IMR-90 (cell line): Measurements from ENCODE around the gene RPTOR. TPM values are rescaled to one million over a fixed set of nuclear protein-coding genes. Genes with fewer than 3 reads are reported as not detected.

ENCODE experiments used
- ATAC-seq: fragments of 200-7000 bp; cut with Tn5 transposase; 2 replicates; pipeline ENCODE4 v1.9.1; 2020; ENCODE audit warnings: low read depth, mild to moderate bottlenecking, moderate library complexity
- BruUV-seq: library from RNA; stranded (reverse); fragments of 400-500 nt; replicated peaks from 2 replicates; lab custom pipeline; 2021; lab: Mats Ljungman, UMichigan
- CTCF ChIA-PET: fragments of 300-600 bp; formaldehyde crosslinking; extraction: SDS; loops from one replicate; lab custom pipeline; 2021; ENCODE audit warnings: antibody characterized with exemption; lab: Yijun Ruan, JAX
- POLR2A ChIA-PET: fragments of 300-600 bp; sonication (Branson Sonifier 250); formaldehyde crosslinking; loops from one replicate; lab custom pipeline; 2022; ENCODE audit warnings: antibody characterized with exemption; ENCODE audit not compliant: unreplicated experiment; lab: Charles Lee
- DNase-seq: peaks from one replicate; pipeline ENCODE4 v3.0.0; 2013
- H2AFZ ChIP-seq: replicated peaks from 2 replicates; pipeline ENCODE3; 2013; ENCODE audit warnings: low read length, mild to moderate bottlenecking; ENCODE audit not compliant: poor library complexity
- H2AK5ac ChIP-seq: 2 replicates; pipeline ENCODE4 v1.6.1; 2013; ENCODE audit warnings: low read depth, low read length, inconsistent platforms
- H2AK9ac ChIP-seq: replicated peaks from 2 replicates; pipeline ENCODE3; 2013; ENCODE audit warnings: mild to moderate bottlenecking, low read depth, low read length, moderate library complexity; ENCODE audit not compliant: poor library complexity
- H2BK120ac ChIP-seq: 2 replicates; pipeline ENCODE4 v1.6.1; 2013; ENCODE audit warnings: low read depth, low read length, inconsistent platforms
- H2BK15ac ChIP-seq: 3 replicates; pipeline ENCODE4 v1.6.1; 2013; ENCODE audit warnings: low read depth, low read length, inconsistent platforms
- H2BK20ac ChIP-seq: 2 replicates; pipeline ENCODE4 v1.6.1; 2013; ENCODE audit warnings: low read depth, mild to moderate bottlenecking, inconsistent platforms, low read length, moderate library complexity
- H2BK5ac ChIP-seq: 2 replicates; pipeline ENCODE4 v1.6.1; 2013; ENCODE audit warnings: mild to moderate bottlenecking, low read depth, low read length, inconsistent platforms; ENCODE audit not compliant: poor library complexity, severe bottlenecking
- H3K14ac ChIP-seq: replicated peaks from 2 replicates; pipeline ENCODE4 v1.6.1; 2013; ENCODE audit warnings: low read depth, low read length, inconsistent platforms
- H3K18ac ChIP-seq: 2 replicates; pipeline ENCODE4 v1.6.1; 2013; ENCODE audit warnings: low read depth, low read length, control low read depth
- H3K23ac ChIP-seq: 2 replicates; pipeline ENCODE4 v1.6.1; 2013; ENCODE audit warnings: low read depth, low read length, inconsistent platforms
- H3K27ac ChIP-seq: 2 replicates; pipeline ENCODE4 v1.5.1; 2013; ENCODE audit warnings: mild to moderate bottlenecking, control low read depth, low read length; ENCODE audit not compliant: insufficient read depth
- H3K27me3 ChIP-seq: 2 replicates; pipeline ENCODE4 v1.6.1; 2013; ENCODE audit warnings: low read length; ENCODE audit not compliant: control insufficient read depth, insufficient read depth
- H3K36me3 ChIP-seq: 2 replicates; pipeline ENCODE4 v1.6.1; 2013; ENCODE audit warnings: low read length, mixed read lengths; ENCODE audit not compliant: control insufficient read depth, insufficient read depth
- H3K4ac ChIP-seq: 2 replicates; pipeline ENCODE4 v1.6.1; 2013; ENCODE audit warnings: low read depth, low read length, inconsistent platforms
- H3K4me1 ChIP-seq: 2 replicates; pipeline ENCODE4 v1.6.1; 2013; ENCODE audit warnings: low read length, mixed read lengths; ENCODE audit not compliant: control insufficient read depth, insufficient read depth
- H3K4me2 ChIP-seq: 2 replicates; pipeline ENCODE4 v1.6.1; 2013; ENCODE audit warnings: low read depth, mild to moderate bottlenecking, control low read depth, low read length, moderate library complexity
- H3K4me3 ChIP-seq: 2 replicates; pipeline ENCODE4 v1.5.1; 2013; ENCODE audit warnings: low read depth, mild to moderate bottlenecking, control low read depth, low read length, moderate library complexity; ENCODE audit not compliant: insufficient read depth
- H3K56ac ChIP-seq: 2 replicates; pipeline ENCODE4 v1.6.1; 2013; ENCODE audit warnings: low read length, inconsistent platforms; ENCODE audit not compliant: insufficient read depth; ENCODE audit errors: extremely low read depth
- H3K79me1 ChIP-seq, 2 experiments: 2 replicates each; pipeline ENCODE4 v1.6.1; 2013; ENCODE audit warnings: low read length in 2 of 2, inconsistent platforms in 1 of 2, low read depth in 1 of 2
- H3K9ac ChIP-seq: 2 replicates; pipeline ENCODE4 v1.6.1; 2013; ENCODE audit warnings: low read depth, low read length, control low read depth
- H3K9me1 ChIP-seq: 2 replicates; pipeline ENCODE4 v1.6.1; 2013; ENCODE audit warnings: low read length, inconsistent platforms; ENCODE audit not compliant: insufficient read depth
- H3K9me3 ChIP-seq: 2 replicates; pipeline ENCODE4 v1.6.1; 2013; ENCODE audit warnings: low read length; ENCODE audit not compliant: control insufficient read depth, insufficient read depth
- H4K20me1 ChIP-seq: 2 replicates; pipeline ENCODE4 v1.6.1; 2013; ENCODE audit warnings: low read length, inconsistent platforms; ENCODE audit not compliant: insufficient read depth
- H4K5ac ChIP-seq: 2 replicates; pipeline ENCODE4 v1.6.1; 2013; ENCODE audit warnings: mild to moderate bottlenecking, low read depth, low read length, control low read depth
- H4K8ac ChIP-seq, 2 experiments: 2 replicates each; pipeline ENCODE4 v1.6.1; 2013; ENCODE audit warnings: low read depth in 2 of 2, low read length in 2 of 2, control low read depth in 1 of 2, inconsistent platforms in 1 of 2
- H4K91ac ChIP-seq: 2 replicates; pipeline ENCODE4 v1.6.1; 2013; ENCODE audit warnings: low read depth, low read length, inconsistent platforms; ENCODE audit not compliant: insufficient read depth
- BHLHE40 ChIP-seq: fragments of 150-350 bp; IDR thresholded peaks from 2 replicates; pipeline ENCODE4 v1.6.1; 2016; ENCODE audit warnings: mild to moderate bottlenecking, low read depth, low read length
- CEBPB ChIP-seq: IDR thresholded peaks from 2 replicates; pipeline ENCODE4 v1.6.1; 2012; ENCODE audit warnings: low read depth, low read length, improper control_type of control experiment
- CHD1 ChIP-seq: IDR thresholded peaks from 2 replicates; pipeline ENCODE4 v1.6.1; 2012; ENCODE audit warnings: low read depth, low read length, improper control_type of control experiment
- ELK1 ChIP-seq: fragments of 150-350 bp; IDR thresholded peaks from 2 replicates; pipeline ENCODE4 v1.6.1; 2016; ENCODE audit warnings: low read depth, mild to moderate bottlenecking, low read length, moderate library complexity, borderline replicate concordance
- FOS ChIP-seq: fragments of 150-350 bp; IDR thresholded peaks from 2 replicates; pipeline ENCODE4 v1.6.1; 2016; ENCODE audit warnings: low read depth, low read length
- MAFK ChIP-seq: IDR thresholded peaks from 2 replicates; pipeline ENCODE4 v1.6.1; 2012; ENCODE audit warnings: low read depth, low read length, improper control_type of control experiment
- MAZ ChIP-seq: IDR thresholded peaks from 2 replicates; pipeline ENCODE4 v1.6.1; 2012; ENCODE audit warnings: low read depth, mild to moderate bottlenecking, low read length, improper control_type of control experiment, moderate library complexity, borderline replicate concordance
- MXI1 ChIP-seq: IDR thresholded peaks from 2 replicates; pipeline ENCODE4 v1.6.1; 2012; ENCODE audit warnings: low read depth, mild to moderate bottlenecking, low read length, moderate library complexity, borderline replicate concordance
- NFE2L2 ChIP-seq: fragments of 150-350 bp; IDR thresholded peaks from 2 replicates; pipeline ENCODE4 v1.6.1; 2016; ENCODE audit warnings: low read depth, mild to moderate bottlenecking, low read length
- POLR2A ChIP-seq: IDR thresholded peaks from 2 replicates; pipeline ENCODE4 v1.6.1; 2012; ENCODE audit warnings: mild to moderate bottlenecking, low read depth, low read length
- RAD21 ChIP-seq: IDR thresholded peaks from 2 replicates; pipeline ENCODE4 v1.6.1; 2012; ENCODE audit warnings: low read length, improper control_type of control experiment
- RCOR1 ChIP-seq: IDR thresholded peaks from 2 replicates; pipeline ENCODE4 v1.6.1; 2012; ENCODE audit warnings: mild to moderate bottlenecking, low read length, improper control_type of control experiment; ENCODE audit not compliant: insufficient replicate concordance
- RFX5 ChIP-seq: IDR thresholded peaks from 2 replicates; pipeline ENCODE4 v1.8.0; 2012; ENCODE audit warnings: low read depth, mild to moderate bottlenecking, low read length, moderate library complexity
- SMC3 ChIP-seq: fragments of 150-350 bp; IDR thresholded peaks from 2 replicates; pipeline ENCODE4 v1.6.1; 2016; ENCODE audit warnings: low read depth, mild to moderate bottlenecking, antibody characterized with exemption, low read length, moderate library complexity
- USF2 ChIP-seq: fragments of 150-350 bp; IDR thresholded peaks from 2 replicates; pipeline ENCODE4 v1.6.1; 2017; ENCODE audit warnings: mild to moderate bottlenecking, antibody characterized with exemption, low read length, low read depth
- WGBS, 2 experiments: methylation state at CpG; one replicate each; pipeline versions ENCODE4 v1.1.5 to v1.1.7; 2013; ENCODE audit warnings: missing lambda C conversion rate in 2 of 2; ENCODE audit not compliant: insufficient read length in 1 of 2; ENCODE audit errors: extremely low coverage in 2 of 2; 5-methylcytosine and 5-hydroxymethylcytosine counted together
- dilution Hi-C: fragments of 300-500 bp; cut with HindIII; formaldehyde crosslinking; loops from one replicate; pipeline ENCODE4 v1.14.3; 2018; ENCODE audit warnings: low sequenced_read_pairs; ENCODE audit not compliant: unreplicated experiment
- in situ Hi-C: fragments of 300-500 bp; cut with MboI; formaldehyde crosslinking; loops from 3 replicates; pipeline ENCODE4 v1.14.3; 2019; ENCODE audit warnings: low sequenced_read_pairs, inconsistent platforms, mixed read lengths
- intact Hi-C: fragments of 100-400 bp; cut with micrococcal nuclease; formaldehyde crosslinking; loops from 2 replicates; pipeline ENCODE4 v1.10.0; 2022
- polyA plus RNA-seq, 3 experiments: library from polyadenylated mRNA; depleted of rRNA; stranded (reverse); fragments of >200 nt; gene quantifications; 2 replicates each; pipeline ENCODE4 v1.2.3, GENCODE V29; 2012; ENCODE audit warnings: low replicate concordance in 1 of 3
- total RNA-seq: library from RNA; depleted of rRNA; stranded (reverse); fragments of >200 nt; gene quantifications from 2 replicates; pipeline ENCODE4 v1.2.3, GENCODE V29; 2012

RPTOR gene
- total and polyA plus RNA-seq, 2 of the 4 experiments (the other 2 are of a cell fraction) = 10.8 to 14.7 TPM

- Histone ChIP-seq H2BK15ac (no peak overlapping the region), H4K8ac (no peak overlapping the region), H3K23ac (no peak overlapping the region), H3K27ac (no peak overlapping the region), H3K14ac (no peak overlapping the region), H4K91ac (no peak overlapping the region), H2BK5ac (no peak overlapping the region), H3K9ac (no peak overlapping the region), H3K4me2 (no peak overlapping the region), H2BK20ac (no peak overlapping the region), H3K36me3 (no peaks in the 10 kb centered on the region), H3K18ac (no peak overlapping the region), H3K4me3 (no peak overlapping the region), H2AK9ac (peak overlapping the region; percentile 44), H3K27me3 (no peaks in the 10 kb centered on the region), H3K56ac (no peak overlapping the region), H3K9me3 (no peaks in the 10 kb centered on the region), H2BK120ac (no peak overlapping the region), H4K20me1 (no peaks in the 10 kb centered on the region), H3K4me1 (peaks cover 5% of the 10 kb centered on the region; the same call in 1 of the 2 replicates), H2AK5ac (no peak overlapping the region), H3K9me1 (peaks cover 17% of the 10 kb centered on the region), H3K79me1 (peaks cover 22 to 59% of the 10 kb centered on the region in 2 experiments), H4K5ac (no peak overlapping the region), H3K4ac (no peak overlapping the region), H2AFZ (no peak overlapping the region)
- BruUV-seq = no TSS peak
- ChIA-PET POLR2A (no interaction called here), CTCF (no interaction called here)
- dilution Hi-C loops (no loop called here), intact Hi-C loops (loop anchor here (5.0 kb wide), 1 partner anchor 404 kb away; no protein-coding TSS in a partner anchor), in situ Hi-C loops (loop anchor here (5.0 kb wide), 1 partner anchor 399 kb away; no protein-coding TSS in a partner anchor)
- WGBS, 2 experiments = 91% methylated on average over 8 of the region's 14 CpGs; no CpG with 5 or more reads in 1 of the 2 experiments
- DNase-seq = no peak
- no peak for ATAC-seq
- TF ChIP-seq CEBPB = no peak
- no peak for TF ChIP-seq NFE2L2
- TF ChIP-seq SMC3 = no peak
- TF ChIP-seq RFX5 = no peak
- TF ChIP-seq POLR2A = no peak
- TF ChIP-seq MXI1 = no peak
- TF ChIP-seq CHD1 = no peak
- TF ChIP-seq ELK1 = no peak
- TF ChIP-seq MAFK = no peak
- no peak for TF ChIP-seq USF2
- no peak for TF ChIP-seq FOS
- no peak for TF ChIP-seq RCOR1
- TF ChIP-seq BHLHE40 = no peak
- TF ChIP-seq MAZ = no peak
- TF ChIP-seq RAD21 = no peak
Measured at GRCh38 chr17:80577876-80578570, 33.4 kb downstream of the RPTOR start.
